ENCODE data around the gene RNF5.

- TF ChIP-seq, protein P1, sequence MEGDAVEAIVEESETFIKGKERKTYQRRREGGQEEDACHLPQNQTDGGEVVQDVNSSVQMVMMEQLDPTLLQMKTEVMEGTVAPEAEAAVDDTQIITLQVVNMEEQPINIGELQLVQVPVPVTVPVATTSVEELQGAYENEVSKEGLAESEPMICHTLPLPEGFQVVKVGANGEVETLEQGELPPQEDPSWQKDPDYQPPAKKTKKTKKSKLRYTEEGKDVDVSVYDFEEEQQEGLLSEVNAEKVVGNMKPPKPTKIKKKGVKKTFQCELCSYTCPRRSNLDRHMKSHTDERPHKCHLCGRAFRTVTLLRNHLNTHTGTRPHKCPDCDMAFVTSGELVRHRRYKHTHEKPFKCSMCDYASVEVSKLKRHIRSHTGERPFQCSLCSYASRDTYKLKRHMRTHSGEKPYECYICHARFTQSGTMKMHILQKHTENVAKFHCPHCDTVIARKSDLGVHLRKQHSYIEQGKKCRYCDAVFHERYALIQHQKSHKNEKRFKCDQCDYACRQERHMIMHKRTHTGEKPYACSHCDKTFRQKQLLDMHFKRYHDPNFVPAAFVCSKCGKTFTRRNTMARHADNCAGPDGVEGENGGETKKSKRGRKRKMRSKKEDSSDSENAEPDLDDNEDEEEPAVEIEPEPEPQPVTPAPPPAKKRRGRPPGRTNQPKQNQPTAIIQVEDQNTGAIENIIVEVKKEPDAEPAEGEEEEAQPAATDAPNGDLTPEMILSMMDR (IDR thresholded peaks at IDR 0.05; ENCODE audit: low read length) = no peak
- TF ChIP-seq EZH2phosphoT487 (IDR thresholded peaks at IDR 0.05; ENCODE audit: low read length) = no peak
- no peak for TF ChIP-seq EZH2 (optimal IDR thresholded peaks at IDR 0.05; ENCODE audit: low read depth, low read length)
Measured at GRCh38 chr6:32149092-32149755, 29.0 kb upstream of the RNF5 start.

Measured in MM.1S (cell line).